OCI-LY7 (cell line): ENCODE results near the gene C1orf21. TPM values are rescaled to one million over a fixed set of nuclear protein-coding genes. Genes with fewer than 3 reads are reported as not detected.

Experiments
- BruUV-seq: library from RNA; stranded (reverse); fragments of 400-500 nt; replicated peaks from 2 replicates; lab custom pipeline; 2021; lab: Mats Ljungman, UMichigan
- CTCF ChIA-PET: fragments of 300-600 bp; sonication (Branson Sonifier 250); formaldehyde crosslinking; loops from one replicate; lab custom pipeline; 2022; ENCODE audit warnings: antibody characterized with exemption; ENCODE audit not compliant: unreplicated experiment; lab: Charles Lee
- POLR2A ChIA-PET: fragments of 300-600 bp; sonication (Branson Sonifier 250); formaldehyde crosslinking; loops from one replicate; lab custom pipeline; 2022; ENCODE audit warnings: antibody characterized with exemption; lab: Charles Lee
- DNase-seq: peaks from one replicate; pipeline ENCODE4 v3.0.0-alpha.2; 2015; ENCODE audit warnings: low spot score
- H2AFZ ChIP-seq: fragments of 200-600 bp; sonication (generic), shearing (Covaris generic); 2 replicates; pipeline ENCODE4 v1.6.1; 2014; ENCODE audit warnings: mild to moderate bottlenecking, antibody characterized with exemption, low read length, moderate library complexity
- H3K27ac ChIP-seq: fragments of 200-600 bp; sonication (generic); 2 replicates; pipeline ENCODE4 v1.5.1; 2014; ENCODE audit warnings: mixed run types, low read depth, mild to moderate bottlenecking, moderate library complexity, low read length, inconsistent platforms; ENCODE audit not compliant: poor library complexity, severe bottlenecking
- H3K36me3 ChIP-seq: fragments of 200-600 bp; sonication (generic); 2 replicates; pipeline ENCODE4 v1.6.1; 2014; ENCODE audit warnings: mild to moderate bottlenecking, antibody characterized with exemption, low read length, moderate library complexity, mixed read lengths; ENCODE audit not compliant: insufficient read depth
- H3K4me1 ChIP-seq: fragments of 200-600 bp; sonication (generic); 2 replicates; pipeline ENCODE4 v1.5.1; 2014; ENCODE audit warnings: mild to moderate bottlenecking, low read length; ENCODE audit not compliant: insufficient read depth, poor library complexity, severe bottlenecking
- H3K4me2 ChIP-seq: fragments of 200-600 bp; sonication (generic); 2 replicates; pipeline ENCODE4 v1.6.1; 2014; ENCODE audit warnings: mild to moderate bottlenecking, low read length
- H3K4me3 ChIP-seq: fragments of 200-600 bp; sonication (generic); 2 replicates; pipeline ENCODE4 v1.5.1; 2014; ENCODE audit warnings: mild to moderate bottlenecking, low read depth, low read length; ENCODE audit not compliant: poor library complexity, severe bottlenecking
- H3K79me2 ChIP-seq: fragments of 200-600 bp; sonication (generic); 2 replicates; pipeline ENCODE4 v1.6.1; 2016; ENCODE audit warnings: low read depth, mild to moderate bottlenecking, low read length, moderate library complexity, mixed read lengths; ENCODE audit not compliant: insufficient read depth
- H3K9me2 ChIP-seq: fragments of 200-600 bp; sonication (generic); 2 replicates; pipeline ENCODE4 v1.6.1; 2016; ENCODE audit warnings: mild to moderate bottlenecking, low read length, mixed read lengths; ENCODE audit not compliant: insufficient read depth
- H3K9me3 ChIP-seq: fragments of 200-600 bp; sonication (generic); 2 replicates; pipeline ENCODE4 v1.6.1; 2014; ENCODE audit warnings: mild to moderate bottlenecking, mixed run types, low read length, mixed read lengths
- H4K20me1 ChIP-seq: fragments of 200-600 bp; sonication (generic); 2 replicates; pipeline ENCODE4 v1.6.1; 2014; ENCODE audit warnings: mild to moderate bottlenecking, antibody characterized with exemption, low read length, moderate library complexity, mixed read lengths; ENCODE audit not compliant: insufficient read depth
- CTCF ChIP-seq: fragments of 200-600 bp; sonication (generic); conservative IDR thresholded peaks from 2 replicates; pipeline ENCODE4 v1.5.1; 2014; ENCODE audit warnings: mild to moderate bottlenecking, antibody characterized with exemption, low read length, moderate library complexity, mixed read lengths
- EZH2phosphoT487 ChIP-seq: fragments of 200-600 bp; sonication (generic); IDR thresholded peaks from 2 replicates; pipeline ENCODE4 v1.6.1; 2018; ENCODE audit warnings: low read depth, borderline replicate concordance, mild to moderate bottlenecking, mixed run types, antibody characterized with exemption, low read length, moderate library complexity, mixed read lengths
- intact Hi-C: fragments of 100-400 bp; cut with micrococcal nuclease; formaldehyde crosslinking; loops from one replicate; pipeline ENCODE4 v1.10.0; 2022; ENCODE audit not compliant: unreplicated experiment
- total RNA-seq, 2 experiments: library from RNA; depleted of rRNA in 1 of 2; stranded (reverse); fragments of >200 nt in 1 of 2; shearing (Covaris generic) in 1 of 2; gene quantifications; 2 replicates each; pipeline ENCODE4 v1.2.3, GENCODE V29; 2014 to 2022

Gene C1orf21
- total RNA-seq, 2 experiments from 2014 or later = not detected

- ChIA-PET CTCF (no interaction called here), POLR2A (no interaction called here)
- Histone ChIP-seq H3K4me3 (no peak overlapping the region), H3K4me2 (no peak overlapping the region), H3K27ac (no peak overlapping the region), H3K36me3 (no peaks in the 10 kb centered on the region), H3K4me1 (no peaks in the 10 kb centered on the region), H3K79me2 (no peaks in the 10 kb centered on the region), H2AFZ (no peak overlapping the region), H3K9me2 (no peaks in the 10 kb centered on the region), H4K20me1 (no peaks in the 10 kb centered on the region), H3K9me3 (no peaks in the 10 kb centered on the region)
- no peak for DNase-seq
- TF ChIP-seq EZH2phosphoT487 (no peak), CTCF (no peak)
- BruUV-seq = no TSS peak
- intact Hi-C loops = no loop called here
These were observed 187.8 kb downstream of the C1orf21 start for GRCh38 chr1:184574588-184574987.

- no peak overlapping the region for H3K4me2 ChIP-seq
- no peaks in the 10 kb centered on the region for H3K9me2 ChIP-seq
- no peaks in the 10 kb centered on the region for H3K79me2 ChIP-seq
- no peaks in the 10 kb centered on the region for H3K36me3 ChIP-seq
- TF ChIP-seq CTCF (no peak), EZH2phosphoT487 (no peak)
- no peak for DNase-seq
- CTCF ChIA-PET = no interaction called here
- no TSS peak for BruUV-seq
- intact Hi-C loops = no loop called here
- H3K27ac ChIP-seq = no peak overlapping the region
- H3K4me1 ChIP-seq = no peaks in the 10 kb centered on the region
- POLR2A ChIA-PET = interaction anchor here (2.2 kb wide), 1 partner anchor 9 kb away, joined by 5 read pairs; no protein-coding TSS in a partner anchor
- no peaks in the 10 kb centered on the region for H4K20me1 ChIP-seq
- H2AFZ ChIP-seq = no peak overlapping the region
- no peaks in the 10 kb centered on the region for H3K9me3 ChIP-seq
- no peak overlapping the region for H3K4me3 ChIP-seq
These were observed 190.0 kb downstream of the C1orf21 start for GRCh38 chr1:184576822-184577221.

GRCh38 chr1:184577319-184577718 lies 190.5 kb downstream of the C1orf21 start:
- no peaks in the 10 kb centered on the region for H3K9me3 ChIP-seq
- intact Hi-C loops = no loop called here
- DNase-seq = no peak
- H2AFZ ChIP-seq = no peak overlapping the region
- BruUV-seq = no TSS peak
- H3K79me2 ChIP-seq = no peaks in the 10 kb centered on the region
- H4K20me1 ChIP-seq = no peaks in the 10 kb centered on the region
- CTCF ChIA-PET = no interaction called here
- POLR2A ChIA-PET = interaction anchor here (0.9 to 2.2 kb wide), 2 partner anchors 9 to 13 kb away, joined by 3 to 5 read pairs; no protein-coding TSS in a partner anchor
- no peak for TF ChIP-seq CTCF
- TF ChIP-seq EZH2phosphoT487 = no peak
- H3K4me1 ChIP-seq = no peaks in the 10 kb centered on the region
- H3K9me2 ChIP-seq = no peaks in the 10 kb centered on the region
- no peak overlapping the region for H3K4me2 ChIP-seq
- H3K4me3 ChIP-seq = no peak overlapping the region
- H3K36me3 ChIP-seq = no peaks in the 10 kb centered on the region
- no peak overlapping the region for H3K27ac ChIP-seq
